ENCODE measurements around the gene PIK3CD. TPM values are rescaled to one million over a fixed set of nuclear protein-coding genes. Genes with fewer than 3 reads are reported as not detected.

The PIK3CD gene
- total and polyA plus RNA-seq, 2 donors (not counting 3 experiments of a cell fraction or from before 2014, with no cell fraction given): 3.5 to 5.2 TPM

GRCh38 chr1:9665193-9665592, 13.7 kb downstream of the PIK3CD start:
- H2AFZ ChIP-seq (ENCODE audit: low read depth, low read length): no peak overlapping the region
- intact Hi-C loops (cut with micrococcal nuclease) (no loop called here), dilution Hi-C loops (cut with MboI; ENCODE audit: extremely low pct_ligation_motif_present, low sequenced_read_pairs) (no loop called here)
- no peak overlapping the region for H3K4me3 ChIP-seq (replicated peaks in 1 of 3; ENCODE audit: insufficient read depth in 1 of 3, low read depth in 1 of 3, low read length in 3 of 3)
- no peak for FAIRE-seq
- no peak for DNase-seq (ENCODE audit: low read depth, low spot score)
- H4K20me1 ChIP-seq (replicated peaks; ENCODE audit: control insufficient read depth, extremely low read depth, insufficient read depth, low read length): no peaks in the 10 kb centered on the region
- ChIA-PET POLR2A (interaction anchor here (0.7 kb wide), 1 partner anchor 42 kb away, joined by 4 read pairs; no protein-coding TSS in a partner anchor), CTCF (interaction anchor here (1.4 kb wide), 1 partner anchor 15 kb away, joined by 6 read pairs; no protein-coding TSS in a partner anchor)
- no peaks in the 10 kb centered on the region for H3K9me3 ChIP-seq (replicated peaks; ENCODE audit: control insufficient read depth, insufficient read depth, low read length)
- no TSS peak for BruUV-seq (replicated peaks)
- H3K4me1 ChIP-seq (ENCODE audit: control insufficient read depth, extremely low read depth, insufficient read depth, low read length): no peaks in the 10 kb centered on the region
- no peaks in the 10 kb centered on the region for H3K36me3 ChIP-seq (ENCODE audit: control insufficient read depth in 2 of 2, extremely low read depth in 1 of 2, insufficient read depth in 2 of 2, low read length in 2 of 2)
- no peak for TF ChIP-seq POLR2A (IDR thresholded peaks at IDR 0.05; ENCODE audit: low read depth, low read length)
- no peak for TF ChIP-seq JUN (IDR thresholded peaks at IDR 0.05; ENCODE audit: borderline replicate concordance, insufficient read depth, insufficient read length, low read depth)
- TF ChIP-seq FOS (IDR thresholded peaks at IDR 0.05; ENCODE audit: borderline replicate concordance, insufficient read depth, low read length): no peak
- TF ChIP-seq EZH2 (IDR thresholded peaks at IDR 0.05; ENCODE audit: borderline replicate concordance, low read depth, low read length, severe bottlenecking): no peak
- TF ChIP-seq GATA2 (IDR thresholded peaks at IDR 0.05; ENCODE audit: insufficient read depth, insufficient read length, low read depth, low read length): no peak
- no peak for TF ChIP-seq CTCF (IDR thresholded peaks at IDR 0.05; ENCODE audit: extremely low read depth in 1 of 2, insufficient read depth in 1 of 2, low read depth in 1 of 2, low read length in 2 of 2)
- no peak for TF ChIP-seq POLR2AphosphoS5 (IDR thresholded peaks at IDR 0.05; ENCODE audit: insufficient read depth, low read depth, low read length)
- TF ChIP-seq MYC (IDR thresholded peaks at IDR 0.05; ENCODE audit: low read depth, low read length): no peak
- TF ChIP-seq MAX (IDR thresholded peaks at IDR 0.05; ENCODE audit: insufficient read depth, insufficient read length): no peak
- H3K27me3 ChIP-seq (ENCODE audit: control insufficient read depth in 2 of 2, insufficient read depth in 2 of 2, low read length in 2 of 2): peaks cover 2% of the 10 kb centered on the region in 2 experiments
- no peaks in the 10 kb centered on the region for H3K79me2 ChIP-seq (ENCODE audit: control insufficient read depth, insufficient read depth, low read length)
- no peak overlapping the region for H3K27ac ChIP-seq (ENCODE audit: insufficient read depth, low read depth, low read length)
- H3K9me1 ChIP-seq (replicated peaks; ENCODE audit: control insufficient read depth, extremely low read depth, insufficient read depth, low read length): no peaks in the 10 kb centered on the region
- no peak overlapping the region for H3K9ac ChIP-seq (replicated peaks; ENCODE audit: extremely low read depth, insufficient read depth, low read length)
- no peak overlapping the region for H3K4me2 ChIP-seq (ENCODE audit: insufficient read depth, low read length)
